ENCODE results near the gene TLK2.

Gene TLK2

GRCh38 chr17:62626719-62627218 is 148.1 kb downstream of the TLK2 start:
- TF ChIP-seq EP300 (IDR thresholded peaks at IDR 0.05; ENCODE audit: borderline replicate concordance) = 0 out of 2 replicates have a peak, but pooled peaks have one; percentile 38
- TF ChIP-seq EGR1 (IDR thresholded peaks at IDR 0.05) = no peak
- peak; percentile 42; the same call in 1 of the 2 replicates for TF ChIP-seq ZBTB7A (IDR thresholded peaks at IDR 0.05; ENCODE audit: low read depth)
- TF ChIP-seq YY1 (IDR thresholded peaks at IDR 0.05; ENCODE audit: low read depth) = no peak
- no peak for TF ChIP-seq TCF12 (IDR thresholded peaks at IDR 0.05; ENCODE audit: low read depth)
- no peak for TF ChIP-seq MAX (IDR thresholded peaks at IDR 0.05)
- TF ChIP-seq REST (IDR thresholded peaks at IDR 0.05; ENCODE audit: low read depth) = no peak
- 0 out of 2 replicates have a peak, but pooled peaks have one; percentile 23 for TF ChIP-seq CREB1 (IDR thresholded peaks at IDR 0.05; ENCODE audit: low read depth)
- TF ChIP-seq CEBPB (IDR thresholded peaks at IDR 0.05) = peak; percentile 98

GRCh38 chr17:62627219-62627903 is 148.7 kb downstream of the TLK2 start, which contains the start of gene MRC2:
Gene MRC2, plus strand, starts transcription at chr17:62627670. Its CDS starts 133 bp downstream, at chr17:62627803.
- no peak for TF ChIP-seq REST (IDR thresholded peaks at IDR 0.05; ENCODE audit: low read depth)
- no peak for TF ChIP-seq RAD21 (IDR thresholded peaks at IDR 0.05; ENCODE audit: low read depth)
- TF ChIP-seq CEBPB (IDR thresholded peaks at IDR 0.05) = no peak
- 0 out of 2 replicates have a peak, but pooled peaks have one; percentile 49 for TF ChIP-seq MAX (IDR thresholded peaks at IDR 0.05)
- TF ChIP-seq USF1 (IDR thresholded peaks at IDR 0.05) = no peak
- TF ChIP-seq TEAD4 (IDR thresholded peaks at IDR 0.05) = no peak
- TF ChIP-seq NFIC (IDR thresholded peaks at IDR 0.05) = no peak
- TF ChIP-seq EP300 (IDR thresholded peaks at IDR 0.05; ENCODE audit: borderline replicate concordance) = no peak
- no peak; the same call in 1 of the 2 replicates for TF ChIP-seq ZBTB7A (IDR thresholded peaks at IDR 0.05; ENCODE audit: low read depth)
- TF ChIP-seq CREB1 (IDR thresholded peaks at IDR 0.05; ENCODE audit: low read depth) = no peak
- no peak for TF ChIP-seq YY1 (IDR thresholded peaks at IDR 0.05; ENCODE audit: low read depth)
- TF ChIP-seq EGR1 (IDR thresholded peaks at IDR 0.05) = no peak; the same call in 1 of the 2 replicates
- 0 out of 2 replicates have a peak, but pooled peaks have one; percentile 20 for TF ChIP-seq TAF1 (IDR thresholded peaks at IDR 0.05; ENCODE audit: low read depth)

GRCh38 chr17:62627904-62628633 is 149.4 kb downstream of the TLK2 start:
- TF ChIP-seq MAX (IDR thresholded peaks at IDR 0.05) = no peak
- TF ChIP-seq FOXM1 (IDR thresholded peaks at IDR 0.05; ENCODE audit: borderline replicate concordance, low read depth) = no peak
- TF ChIP-seq ZBTB7A (IDR thresholded peaks at IDR 0.05; ENCODE audit: low read depth) = 0 out of 2 replicates have a peak, but pooled peaks have one; percentile 4
- TF ChIP-seq EGR1 (IDR thresholded peaks at IDR 0.05) = peak; percentile 43
- TF ChIP-seq TAF1 (IDR thresholded peaks at IDR 0.05; ENCODE audit: low read depth) = no peak
- no peak for TF ChIP-seq USF1 (IDR thresholded peaks at IDR 0.05)

- TF ChIP-seq TCF12 (IDR thresholded peaks at IDR 0.05; ENCODE audit: low read depth) = no peak
- no peak for TF ChIP-seq RAD21 (IDR thresholded peaks at IDR 0.05; ENCODE audit: low read depth)
- TF ChIP-seq CEBPB (IDR thresholded peaks at IDR 0.05) = no peak
- TF ChIP-seq TAF1 (IDR thresholded peaks at IDR 0.05; ENCODE audit: low read depth) = no peak
- no peak for TF ChIP-seq ZBTB7A (IDR thresholded peaks at IDR 0.05; ENCODE audit: low read depth)
- no peak for TF ChIP-seq NFIC (IDR thresholded peaks at IDR 0.05)
- no peak for TF ChIP-seq FOXM1 (IDR thresholded peaks at IDR 0.05; ENCODE audit: borderline replicate concordance, low read depth)
- no peak for TF ChIP-seq MAX (IDR thresholded peaks at IDR 0.05)
- TF ChIP-seq REST (IDR thresholded peaks at IDR 0.05; ENCODE audit: low read depth) = no peak
- TF ChIP-seq CREB1 (IDR thresholded peaks at IDR 0.05; ENCODE audit: low read depth) = no peak
- no peak for TF ChIP-seq USF1 (IDR thresholded peaks at IDR 0.05)
- TF ChIP-seq TEAD4 (IDR thresholded peaks at IDR 0.05) = no peak
- TF ChIP-seq EP300 (IDR thresholded peaks at IDR 0.05; ENCODE audit: borderline replicate concordance) = no peak
- TF ChIP-seq YY1 (IDR thresholded peaks at IDR 0.05; ENCODE audit: low read depth) = no peak
- no peak for TF ChIP-seq EGR1 (IDR thresholded peaks at IDR 0.05)
These were observed 150.4 kb downstream of the TLK2 start for GRCh38 chr17:62628831-62629555.

Data from Ishikawa (cell line).